Measurements from ENCODE around the gene HPCAL1. TPM values are rescaled to one million over a fixed set of nuclear protein-coding genes. Genes with fewer than 3 reads are reported as not detected.
A peak's percentile ranks its signal among the peaks of the same experiment; 100 is the strongest.

HPCAL1 gene
- total RNA-seq, 2 donors from 2014 or later = 43.9 to 52.0 TPM

DNA sequence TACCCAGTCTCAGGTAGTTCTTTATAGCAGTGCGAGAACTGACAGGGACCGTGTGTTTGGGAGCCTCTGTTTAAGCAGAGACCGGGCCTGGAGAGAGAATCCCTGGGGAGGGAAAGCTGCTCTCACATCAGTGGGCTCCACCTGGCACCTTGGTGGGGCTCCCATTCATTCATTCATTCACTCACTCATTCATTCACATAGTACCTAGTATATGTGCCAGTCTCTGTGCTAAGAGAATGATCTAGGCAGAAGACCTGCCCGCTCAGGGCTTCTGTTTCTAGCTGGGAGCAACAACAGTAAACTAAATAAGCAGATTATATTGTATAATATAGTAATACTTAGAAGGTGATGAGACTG is 17.8 kb downstream of the HPCAL1 start:
- Mint-ChIP-seq H3K4me3 (no peak overlapping the region), H3K27me3 (ENCODE audit: low read depth) (no peaks in the 10 kb centered on the region), H3K4me1 (ENCODE audit: low read depth) (peaks cover 44% of the 10 kb centered on the region), H3K9me3 (no peaks in the 10 kb centered on the region), H3K36me3 (ENCODE audit: insufficient read depth in 2 of 2) (peaks cover 2 to 5% of the 10 kb centered on the region in 2 donors), H3K27ac (peak overlapping the region; percentile 28)
- DNase-seq = no peak
- no peak for ATAC-seq (replicated peaks in 1 of 2)

GRCh38 chr2:10320933-10321332 is 18.2 kb downstream of the HPCAL1 start:
- H3K9me3 Mint-ChIP-seq = no peaks in the 10 kb centered on the region
- H3K4me1 Mint-ChIP-seq (ENCODE audit: low read depth) = peaks cover 44% of the 10 kb centered on the region
- no peaks in the 10 kb centered on the region for H3K27me3 Mint-ChIP-seq (ENCODE audit: low read depth)
- H3K36me3 Mint-ChIP-seq (ENCODE audit: insufficient read depth in 2 of 2) = peaks cover 2 to 5% of the 10 kb centered on the region in 2 donors
- no peak overlapping the region for H3K4me3 Mint-ChIP-seq
- DNase-seq (no peak), ATAC-seq (replicated peaks in 1 of 2) (no peak)
- H3K27ac Mint-ChIP-seq = no peak overlapping the region

DNA sequence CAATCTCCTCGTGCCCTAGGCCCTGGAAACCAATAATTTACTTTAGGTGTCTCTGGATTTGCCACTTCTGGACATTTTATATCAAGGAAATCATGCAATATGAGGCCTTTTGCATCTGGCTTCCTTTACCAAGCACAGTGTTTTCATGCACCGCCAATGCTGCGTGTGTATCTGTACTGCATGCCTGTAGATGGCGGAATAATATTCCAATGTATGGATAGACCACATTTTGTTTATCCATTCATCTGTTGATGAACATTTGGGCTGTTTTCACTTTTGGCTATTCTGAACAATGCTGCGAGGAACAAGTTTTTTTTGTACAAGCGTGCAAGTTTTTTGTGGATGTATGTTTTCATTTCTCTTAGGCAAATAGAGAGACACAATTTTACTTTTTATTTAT is 18.9 kb downstream of the HPCAL1 start:
- Mint-ChIP-seq H3K4me1 (ENCODE audit: low read depth) (peaks cover 42% of the 10 kb centered on the region), H3K4me3 (no peak overlapping the region)
- DNase-seq = no peak

DNA sequence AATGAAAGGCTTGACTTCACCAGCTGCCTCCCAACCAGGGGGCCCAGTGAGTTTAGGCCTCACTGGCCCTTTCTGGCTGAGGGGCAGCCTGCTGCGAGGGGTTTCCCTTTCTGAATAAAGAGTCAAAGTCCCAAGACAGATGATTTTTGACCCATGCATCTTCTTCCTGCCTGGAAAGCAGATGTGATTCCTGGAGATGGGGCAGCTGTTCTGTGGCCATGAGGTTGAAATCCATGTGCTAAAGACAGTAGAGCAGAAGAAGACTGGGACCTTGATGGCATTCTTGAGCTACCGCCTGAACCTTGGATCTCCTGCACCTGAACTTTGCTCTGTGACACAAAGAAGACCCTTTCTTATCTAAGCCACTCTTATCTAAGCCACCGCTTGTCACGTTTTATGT is 19.8 kb downstream of the HPCAL1 start:
- no peak for DNase-seq
- H3K36me3 Mint-ChIP-seq (ENCODE audit: insufficient read depth in 2 of 2) = peaks cover 2 to 5% of the 10 kb centered on the region in 2 donors
- no peak for ATAC-seq (replicated peaks in 1 of 2)
- H3K4me1 Mint-ChIP-seq (ENCODE audit: low read depth) = peaks cover 43% of the 10 kb centered on the region
- no peaks in the 10 kb centered on the region for H3K9me3 Mint-ChIP-seq
- H3K4me3 Mint-ChIP-seq = no peak overlapping the region
- no peaks in the 10 kb centered on the region for H3K27me3 Mint-ChIP-seq (ENCODE audit: low read depth)
- no peak overlapping the region for H3K27ac Mint-ChIP-seq

More for the DNA sequence above, 18.9 kb downstream of the HPCAL1 start:
- Mint-ChIP-seq H3K27me3 (ENCODE audit: low read depth) (no peaks in the 10 kb centered on the region), H3K36me3 (ENCODE audit: insufficient read depth in 2 of 2) (peaks cover 2 to 5% of the 10 kb centered on the region in 2 donors), H3K27ac (no peak overlapping the region), H3K9me3 (no peaks in the 10 kb centered on the region)
- no peak for ATAC-seq (replicated peaks in 1 of 2)

- Mint-ChIP-seq H3K36me3 (ENCODE audit: insufficient read depth in 2 of 2) (peaks cover 2 to 5% of the 10 kb centered on the region in 2 donors), H3K27ac (no peak overlapping the region), H3K4me1 (ENCODE audit: low read depth) (peaks cover 46% of the 10 kb centered on the region), H3K4me3 (no peak overlapping the region), H3K27me3 (ENCODE audit: low read depth) (no peaks in the 10 kb centered on the region), H3K9me3 (no peaks in the 10 kb centered on the region)
- DNase-seq = no peak
- ATAC-seq (replicated peaks in 1 of 2) = no peak
Measured at GRCh38 chr2:10322973-10323372, 20.3 kb downstream of the HPCAL1 start.

DNA sequence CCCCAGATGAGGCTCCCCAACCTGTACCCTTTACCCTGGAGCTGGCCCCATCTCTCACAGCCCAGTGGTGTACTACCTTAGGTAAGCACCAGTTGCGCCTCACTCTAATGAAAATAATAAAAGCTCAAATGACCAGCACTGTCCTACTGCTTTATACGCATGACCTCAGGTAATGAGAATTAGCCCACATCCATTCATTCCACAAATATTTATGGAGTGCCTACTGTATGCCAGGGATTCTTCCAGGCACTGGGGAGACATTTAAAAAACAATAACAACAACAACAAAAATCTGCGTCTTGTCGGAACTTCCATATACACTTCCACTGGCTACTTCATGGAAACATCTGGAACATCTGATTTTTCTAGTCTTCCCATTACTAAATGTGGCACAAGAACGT is 20.8 kb downstream of the HPCAL1 start:
- no peaks in the 10 kb centered on the region for H3K27me3 Mint-ChIP-seq (ENCODE audit: low read depth)
- no peak overlapping the region for H3K27ac Mint-ChIP-seq
- H3K4me3 Mint-ChIP-seq = no peak overlapping the region
- peaks cover 52% of the 10 kb centered on the region for H3K4me1 Mint-ChIP-seq (ENCODE audit: low read depth)
- no peak for DNase-seq
- peaks cover 2 to 5% of the 10 kb centered on the region in 2 donors for H3K36me3 Mint-ChIP-seq (ENCODE audit: insufficient read depth in 2 of 2)
- no peaks in the 10 kb centered on the region for H3K9me3 Mint-ChIP-seq
- ATAC-seq (replicated peaks in 1 of 2) = no peak

DNA sequence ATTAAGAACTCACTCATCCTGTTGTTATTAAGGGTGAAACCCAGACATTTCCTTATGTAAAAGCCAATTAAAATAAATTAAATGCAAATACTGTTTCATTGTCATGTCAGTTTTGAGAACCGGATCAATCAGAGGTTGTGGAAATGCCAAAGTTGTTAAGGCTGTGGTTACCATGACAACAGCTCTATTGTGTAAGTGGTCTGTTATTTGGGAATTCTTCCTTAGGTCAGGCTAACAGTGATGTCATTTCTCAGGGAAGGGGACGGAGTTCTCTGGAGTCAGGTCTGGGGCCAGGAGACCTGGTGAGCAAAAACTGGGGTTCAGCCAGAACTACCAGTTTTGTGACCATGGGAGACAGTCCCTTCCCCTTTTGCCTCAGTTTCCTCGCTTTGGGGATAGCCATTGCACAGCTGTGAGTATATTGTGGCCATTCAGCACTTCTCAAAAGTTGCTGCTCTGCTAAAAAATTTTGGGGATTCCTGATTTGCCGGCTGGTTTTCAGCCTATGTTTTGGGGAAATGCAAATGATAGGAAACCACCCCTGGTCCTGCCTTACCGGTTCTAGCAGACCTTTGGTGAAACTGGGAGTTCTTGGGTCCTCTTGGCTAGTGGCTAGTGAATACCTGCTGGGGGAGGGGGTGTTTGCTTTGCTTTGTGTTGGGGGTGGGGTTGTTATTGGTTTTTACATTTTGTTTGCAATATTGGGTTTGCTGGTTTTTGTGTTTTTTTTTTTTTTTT is 21.6 kb downstream of the HPCAL1 start:
- no peaks in the 10 kb centered on the region for H3K9me3 Mint-ChIP-seq
- no peak for ATAC-seq (replicated peaks in 1 of 2)
- H3K27me3 Mint-ChIP-seq (ENCODE audit: low read depth) = no peaks in the 10 kb centered on the region
- no peak overlapping the region for H3K4me3 Mint-ChIP-seq
- peaks cover 59% of the 10 kb centered on the region for H3K4me1 Mint-ChIP-seq (ENCODE audit: low read depth)
- DNase-seq = no peak
- H3K36me3 Mint-ChIP-seq (ENCODE audit: insufficient read depth in 2 of 2) = peaks cover 2 to 5% of the 10 kb centered on the region in 2 donors
- no peak overlapping the region for H3K27ac Mint-ChIP-seq

GRCh38 chr2:10325278-10326145 is 22.8 kb downstream of the HPCAL1 start:
- Mint-ChIP-seq H3K27me3 (ENCODE audit: low read depth) (no peaks in the 10 kb centered on the region), H3K4me3 (no peak overlapping the region), H3K4me1 (ENCODE audit: low read depth) (peaks cover 63% of the 10 kb centered on the region), H3K9me3 (no peaks in the 10 kb centered on the region), H3K27ac (no peak overlapping the region), H3K36me3 (ENCODE audit: insufficient read depth in 2 of 2) (peaks cover 2 to 5% of the 10 kb centered on the region in 2 donors)
- ATAC-seq (replicated peaks in 1 of 2) (no peak), DNase-seq (no peak)

DNA sequence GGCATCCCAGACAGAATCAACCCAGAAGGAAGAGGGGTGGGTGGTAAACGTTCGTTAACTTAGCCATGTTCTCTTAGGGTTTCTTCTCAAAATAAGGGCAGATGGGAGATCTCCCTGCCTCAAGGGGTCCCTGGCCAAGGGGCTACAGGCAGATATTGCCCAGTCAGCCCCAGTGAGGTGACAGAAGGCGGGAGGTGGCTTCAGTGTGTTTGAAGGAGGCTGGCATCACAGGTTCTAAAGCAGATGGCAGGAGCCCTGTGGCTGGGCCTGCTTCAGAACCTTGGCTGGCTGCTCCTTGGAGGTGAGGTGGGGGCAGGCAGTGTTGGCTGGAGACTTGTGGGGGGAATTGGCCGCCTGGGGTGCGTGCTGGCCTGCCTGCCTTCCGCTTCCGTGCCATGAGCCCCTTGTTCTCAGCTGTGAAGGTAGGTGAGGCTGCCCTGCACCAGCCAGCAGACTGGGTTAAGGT is 23.5 kb downstream of the HPCAL1 start:
- DNase-seq (no peak), ATAC-seq (replicated peaks in 1 of 2) (no peak)

DNA sequence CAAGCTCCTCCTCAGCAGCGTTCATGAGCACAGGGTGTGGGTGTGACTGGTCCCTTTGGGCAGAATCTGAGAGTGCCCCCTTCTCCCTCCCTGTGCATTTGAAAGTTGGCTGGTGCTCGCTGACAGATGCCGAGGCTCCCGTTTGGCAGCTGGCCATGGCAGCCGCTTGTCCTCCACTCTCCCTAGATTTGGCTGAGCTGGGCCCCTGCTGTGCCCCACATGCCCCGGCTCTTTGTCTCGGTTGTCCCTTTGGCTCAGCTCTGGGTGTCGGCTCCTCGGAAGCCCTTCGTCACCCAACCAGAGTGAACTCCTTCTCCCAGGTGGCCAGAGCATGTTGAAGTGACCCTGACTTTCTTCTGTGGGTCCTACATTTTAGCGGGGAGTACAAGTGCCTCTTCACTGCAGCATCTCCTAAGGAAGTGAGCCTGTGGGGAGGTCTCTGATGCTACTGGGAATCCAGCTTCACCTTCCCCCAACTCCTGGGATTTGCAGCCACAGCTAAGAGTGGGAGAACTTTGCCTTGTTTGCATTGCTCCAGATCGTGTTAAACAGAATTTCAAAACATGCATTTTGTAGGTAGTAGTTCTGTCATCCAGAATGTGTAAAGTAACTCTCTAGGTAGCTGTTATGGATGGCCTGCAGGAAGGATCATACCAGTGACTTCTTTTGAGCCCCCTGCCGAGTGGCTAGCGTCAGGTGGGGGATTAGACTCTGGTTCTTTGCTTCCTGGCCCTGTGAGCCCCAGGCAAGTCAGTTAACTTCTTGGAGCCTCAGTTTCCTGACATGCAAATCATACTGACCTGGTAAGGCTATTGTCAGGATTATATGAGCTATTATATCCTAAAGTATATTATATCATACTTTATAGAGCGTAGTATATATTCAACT is 24.2 kb downstream of the HPCAL1 start:
- no peak overlapping the region for H3K4me3 Mint-ChIP-seq
- ATAC-seq (replicated peaks in 1 of 2) (no peak), DNase-seq (no peak)
- H3K36me3 Mint-ChIP-seq (ENCODE audit: insufficient read depth in 2 of 2) = no peaks in the 10 kb centered on the region
- H3K4me1 Mint-ChIP-seq (ENCODE audit: low read depth) = peaks cover 77% of the 10 kb centered on the region
- H3K27me3 Mint-ChIP-seq (ENCODE audit: low read depth) = no peaks in the 10 kb centered on the region
- H3K27ac Mint-ChIP-seq = no peak overlapping the region
- H3K9me3 Mint-ChIP-seq = no peaks in the 10 kb centered on the region

More for the DNA sequence above, 23.5 kb downstream of the HPCAL1 start:
- H3K27ac Mint-ChIP-seq = no peak overlapping the region
- no peaks in the 10 kb centered on the region for H3K27me3 Mint-ChIP-seq (ENCODE audit: low read depth)
- H3K9me3 Mint-ChIP-seq = no peaks in the 10 kb centered on the region
- H3K4me3 Mint-ChIP-seq = no peak overlapping the region
- no peaks in the 10 kb centered on the region for H3K36me3 Mint-ChIP-seq (ENCODE audit: insufficient read depth in 2 of 2)
- peaks cover 69% of the 10 kb centered on the region for H3K4me1 Mint-ChIP-seq (ENCODE audit: low read depth)

- Mint-ChIP-seq H3K27ac (peak overlapping the region; percentile 43), H3K4me3 (peak overlapping the region in 1 of 2 donors; percentile 46), H3K27me3 (ENCODE audit: low read depth) (no peaks in the 10 kb centered on the region), H3K36me3 (ENCODE audit: insufficient read depth in 2 of 2) (no peaks in the 10 kb centered on the region), H3K4me1 (ENCODE audit: low read depth) (peaks cover 88% of the 10 kb centered on the region), H3K9me3 (no peaks in the 10 kb centered on the region)
- no peak for DNase-seq
- ATAC-seq (replicated peaks in 1 of 2) = no peak
Measured at GRCh38 chr2:10327896-10328669, 25.4 kb downstream of the HPCAL1 start.

Data from activated T-cell treated with anti-CD3 and anti-CD28 coated beads, Interleukin-2, amount 50 U/mL, for 72 hours (primary cell).